ENCODE measurements around the gene JPT2.

JPT2 gene

DNA sequence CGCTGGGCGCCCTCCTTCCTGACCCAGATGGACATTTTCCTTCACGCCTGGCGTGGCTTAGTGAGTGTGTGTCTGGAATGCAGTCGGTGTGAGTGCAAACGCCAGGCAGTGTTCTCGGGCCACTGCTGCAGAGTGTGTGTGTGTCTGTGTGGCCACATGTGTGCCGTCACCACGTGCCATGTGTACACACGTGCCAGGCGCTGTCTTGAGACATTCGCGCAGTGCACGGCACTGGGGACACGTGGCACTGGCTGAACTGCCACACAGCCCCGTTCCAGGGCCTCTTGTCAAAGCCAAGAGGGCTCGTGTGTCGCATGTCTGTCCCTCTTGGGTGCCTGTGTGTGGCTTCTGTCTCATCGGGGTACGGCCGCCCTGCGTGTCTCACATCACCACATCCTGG lies 56.7 kb downstream of the JPT2 start:
- DNase-seq (ENCODE audit: low spot score), result no peak

DNA sequence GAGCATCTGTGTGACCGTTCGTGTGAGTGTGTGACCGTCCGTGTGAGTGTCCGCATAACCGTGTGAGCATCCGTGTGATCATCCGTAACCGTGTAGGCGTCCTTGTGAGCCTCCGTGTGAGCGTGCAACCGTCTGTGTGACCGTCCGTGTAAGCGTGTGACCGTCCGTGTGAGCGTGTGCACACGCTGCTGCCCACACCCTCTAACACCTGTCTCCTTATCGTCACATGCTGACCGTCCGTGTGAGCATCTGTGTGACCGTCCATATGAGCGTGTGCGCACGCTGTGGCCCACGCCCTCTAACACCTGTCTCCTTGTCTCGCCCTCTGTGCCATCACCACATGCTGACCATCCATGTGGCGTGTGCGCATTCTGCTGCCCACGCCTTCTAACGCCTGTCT lies 62.2 kb downstream of the JPT2 start:
- DNase-seq (ENCODE audit: low spot score), result no peak

DNA sequence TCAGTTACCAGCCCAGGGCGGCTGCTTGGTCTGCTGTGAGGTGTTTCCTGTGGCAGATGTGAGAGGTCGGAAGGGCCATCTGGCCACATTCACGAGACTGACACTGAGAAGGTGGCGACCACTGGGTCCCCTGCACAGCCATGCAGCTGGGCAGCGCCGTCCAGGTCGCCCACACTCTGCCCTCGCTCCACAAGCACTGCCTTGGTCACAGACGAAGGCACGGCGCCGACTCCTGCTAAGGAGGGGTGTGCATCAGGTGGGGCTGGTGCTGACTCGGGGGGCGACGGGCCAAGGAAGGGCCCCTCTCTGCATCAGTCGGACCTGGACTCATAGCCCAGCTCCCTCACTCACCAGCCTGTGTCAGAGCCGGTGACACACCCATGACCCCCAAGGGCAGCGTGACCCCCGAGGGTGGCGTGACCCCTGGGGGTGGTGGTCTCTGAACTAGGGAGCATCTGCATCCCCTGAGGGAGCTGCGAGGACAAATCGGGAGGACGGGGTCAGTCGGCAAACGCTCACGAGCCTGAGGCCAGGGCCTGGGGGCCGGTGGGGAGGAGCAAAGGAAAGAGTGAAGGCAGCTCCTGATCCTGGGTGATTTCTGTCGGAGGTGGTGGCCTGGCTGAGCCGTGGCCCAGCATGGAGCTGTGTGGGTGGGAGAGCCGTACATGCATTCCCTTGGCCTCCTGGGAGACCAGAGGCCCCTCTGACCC lies 62.9 kb downstream of the JPT2 start:
- no peak for DNase-seq (ENCODE audit: low spot score)

DNA sequence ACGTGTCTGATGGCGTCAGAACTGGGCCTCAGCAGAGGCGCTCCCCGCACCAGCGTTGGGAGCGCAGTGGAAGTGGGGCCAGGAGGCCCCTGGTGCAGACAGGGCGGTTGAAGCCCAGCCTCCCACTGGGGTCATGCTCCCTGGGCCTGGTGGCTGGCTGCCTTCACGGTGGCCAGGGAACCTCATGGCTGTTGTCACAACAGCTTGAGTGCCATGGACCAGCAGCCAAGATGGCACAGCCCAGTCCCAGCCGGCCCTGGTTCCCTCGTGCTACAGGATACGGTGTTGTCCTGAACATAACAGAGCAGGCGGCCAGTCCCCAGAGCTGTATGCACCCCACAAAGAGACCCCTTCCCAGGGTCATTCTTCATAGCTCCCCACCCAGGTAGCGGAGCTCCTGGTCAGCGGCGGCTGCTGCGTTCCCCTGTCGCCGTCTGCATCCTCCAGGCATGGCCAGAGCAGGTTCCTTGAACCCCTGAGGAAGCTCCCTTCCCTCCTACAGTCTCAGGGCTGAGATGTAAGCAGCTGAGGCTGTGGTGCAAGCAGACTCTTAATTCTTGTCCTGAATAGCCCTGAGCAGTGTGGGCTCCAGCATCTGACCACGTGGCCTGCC lies 63.6 kb downstream of the JPT2 start:
- no peak for DNase-seq (ENCODE audit: low spot score)

DNA sequence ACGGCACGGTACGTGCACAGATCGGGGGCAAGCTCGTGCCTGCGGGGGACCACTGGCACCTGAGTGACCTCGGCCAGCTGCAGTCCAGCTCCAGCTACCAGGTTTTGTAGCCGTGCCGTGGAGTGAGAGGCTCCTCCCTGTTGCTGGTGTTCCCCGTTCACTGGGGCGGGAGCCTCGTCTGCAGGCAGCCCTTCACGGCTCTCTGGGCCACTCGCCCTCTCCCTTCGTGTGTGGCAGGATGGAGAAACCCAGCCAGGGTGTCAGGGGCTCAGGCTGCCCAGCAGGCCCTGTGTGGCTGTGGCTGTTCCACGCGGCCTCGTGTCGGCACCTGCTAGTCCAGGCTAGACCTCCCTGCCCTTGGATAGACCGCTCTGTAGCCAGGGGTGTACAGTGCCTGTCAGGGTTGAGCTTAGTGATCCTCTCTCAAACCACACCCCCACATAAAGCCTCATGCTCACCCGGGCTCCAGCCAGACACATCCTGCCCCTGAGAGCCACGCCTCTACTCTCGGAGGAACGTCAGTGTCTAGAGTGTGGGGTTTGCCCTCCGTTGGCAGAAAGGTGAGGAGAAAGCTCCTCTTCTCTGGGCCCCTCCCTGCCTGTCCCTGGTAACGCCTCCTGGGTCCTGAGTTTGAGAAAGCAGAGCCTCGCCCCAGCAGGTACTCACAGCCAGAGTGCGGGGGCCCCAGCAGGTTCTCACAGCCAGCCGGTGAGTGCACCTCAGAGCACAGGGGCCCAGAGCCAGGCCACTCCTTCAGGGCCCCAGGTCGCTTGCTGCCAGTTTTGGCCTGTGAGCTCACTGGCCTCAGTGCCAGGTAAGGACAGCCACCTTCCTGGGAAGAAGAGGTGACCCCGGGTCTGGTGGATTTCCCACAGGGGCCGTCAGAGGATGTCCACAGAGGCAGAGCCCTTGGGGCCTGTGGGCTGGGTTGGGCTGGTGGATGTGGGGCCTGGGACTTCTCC lies 65.6 kb downstream of the JPT2 start:
- DNase-seq (ENCODE audit: low spot score), result no peak

DNA sequence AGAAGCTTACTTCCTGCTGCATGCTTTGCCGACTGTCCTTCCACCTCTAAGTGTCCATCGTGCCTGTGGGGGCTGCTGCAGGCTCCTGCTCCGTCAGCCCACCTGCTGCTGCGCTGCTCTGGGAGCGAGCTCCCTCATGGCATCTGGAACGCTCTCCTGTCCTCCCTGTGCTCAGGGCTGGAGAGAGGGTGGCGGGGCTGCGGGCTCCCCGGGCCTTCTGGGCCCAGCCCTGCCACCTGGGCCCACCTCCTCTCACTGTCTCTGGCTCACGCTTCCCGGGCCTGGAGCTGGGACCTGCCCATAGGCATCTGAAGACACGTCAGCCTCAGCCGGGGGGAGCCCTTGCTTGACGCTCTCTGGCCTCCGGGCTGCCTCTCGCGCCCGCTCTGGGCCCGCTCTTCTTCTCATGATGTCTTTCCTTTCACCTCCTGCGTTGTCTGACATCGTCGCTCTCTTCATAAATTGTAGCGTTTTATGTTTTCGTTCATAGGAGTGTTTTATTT lies 66.3 kb downstream of the JPT2 start:
- DNase-seq (ENCODE audit: low spot score), result no peak

DNA sequence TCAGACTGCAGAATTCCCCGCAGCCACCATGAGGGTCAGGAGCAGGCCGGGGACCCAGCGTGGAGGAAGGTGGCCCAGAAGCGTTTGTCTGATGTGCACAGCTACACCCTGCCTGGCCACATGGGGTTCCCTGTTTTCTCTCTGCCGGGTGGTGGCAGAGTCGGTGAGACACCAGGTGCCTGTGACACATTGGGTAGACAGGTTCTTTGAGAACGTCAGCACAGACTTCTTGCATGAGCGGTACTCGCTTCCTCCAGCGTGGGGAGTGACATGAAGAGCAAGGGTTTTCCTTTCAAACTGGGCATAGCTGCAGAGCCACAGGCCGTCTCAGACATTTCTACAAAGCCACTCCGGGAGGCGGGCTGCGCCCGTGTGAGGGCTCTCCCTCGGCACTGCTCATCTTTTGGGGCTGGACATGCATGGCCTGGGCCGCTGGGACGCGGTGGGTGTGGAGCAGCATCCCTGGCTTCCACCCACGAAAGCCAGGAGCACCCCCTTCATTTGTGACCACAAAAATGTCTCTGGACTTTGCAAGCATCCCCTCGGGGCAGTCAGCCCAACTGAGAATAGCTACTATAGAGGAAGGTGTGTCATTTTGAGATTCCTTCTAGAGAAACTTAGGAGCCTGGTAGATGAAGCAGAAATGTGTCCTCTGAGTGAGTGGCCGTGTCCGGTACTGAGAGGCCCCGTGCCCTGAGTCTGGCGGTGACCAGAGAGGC lies 67.3 kb downstream of the JPT2 start:
- DNase-seq (ENCODE audit: low spot score), result no peak

DNA sequence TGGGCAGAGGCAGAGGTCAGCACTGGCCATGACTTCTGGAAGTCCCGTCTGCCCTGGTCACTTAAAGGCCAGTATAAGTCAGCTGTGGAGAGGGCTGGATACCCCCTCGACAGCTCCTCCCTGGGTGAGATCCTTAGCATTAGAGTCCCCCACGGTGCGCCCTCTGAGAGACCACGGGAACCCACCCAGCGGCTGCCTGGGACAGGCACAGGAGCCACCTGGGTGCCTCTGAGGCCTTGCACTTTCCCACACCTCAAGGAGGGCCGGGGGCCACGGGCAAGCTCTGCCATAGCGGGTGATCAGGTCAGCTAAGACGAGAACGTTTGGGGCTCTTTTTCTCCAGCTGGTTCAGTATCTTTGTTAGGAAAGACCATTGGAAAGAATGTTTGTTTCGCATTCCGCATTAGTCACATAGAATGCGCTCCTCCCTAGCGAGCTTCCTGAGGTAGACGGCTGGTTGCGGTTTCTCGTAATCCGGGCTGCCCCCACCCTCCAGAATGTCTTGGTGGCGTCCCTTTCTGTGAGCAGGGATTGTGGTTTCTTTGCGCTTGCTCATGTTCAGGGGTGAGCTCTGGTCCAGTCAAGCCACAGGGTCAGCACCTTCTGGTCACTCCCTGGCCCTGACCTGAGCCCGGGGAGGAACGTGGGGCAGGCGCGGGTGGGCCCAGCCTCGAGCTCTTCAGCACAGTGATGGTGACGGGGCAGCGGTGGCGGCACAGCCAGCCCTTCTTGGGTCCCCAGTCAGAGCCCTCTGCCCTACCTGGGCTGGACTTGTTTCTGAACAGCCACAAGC lies 68.0 kb downstream of the JPT2 start:
- no peak for DNase-seq (ENCODE audit: low spot score)

DNA sequence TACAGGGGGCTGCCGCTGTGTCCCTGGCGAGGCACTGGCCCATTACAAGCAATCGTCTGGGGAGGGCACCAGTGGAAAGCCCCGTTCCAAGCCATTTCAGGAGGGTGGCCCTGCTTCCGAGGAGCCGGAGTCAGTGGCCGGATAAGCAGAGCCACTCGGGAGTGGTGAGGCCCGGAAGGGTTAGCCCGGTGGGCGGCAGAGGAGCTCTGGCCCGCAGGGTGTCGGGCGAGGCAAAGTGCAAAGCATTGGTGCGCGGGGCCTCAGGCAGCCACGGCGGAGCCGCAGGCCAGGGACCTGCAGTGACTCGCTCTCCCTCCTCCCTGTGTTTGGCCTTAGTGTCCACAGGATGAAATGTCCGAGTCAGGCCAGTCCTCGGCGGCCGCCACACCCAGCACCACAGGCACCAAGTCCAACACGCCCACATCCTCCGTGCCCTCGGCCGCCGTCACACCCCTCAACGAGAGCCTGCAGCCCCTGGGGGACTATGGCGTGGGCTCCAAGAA lies 68.7 kb downstream of the JPT2 start:
- no peak for DNase-seq (ENCODE audit: low spot score)

DNA sequence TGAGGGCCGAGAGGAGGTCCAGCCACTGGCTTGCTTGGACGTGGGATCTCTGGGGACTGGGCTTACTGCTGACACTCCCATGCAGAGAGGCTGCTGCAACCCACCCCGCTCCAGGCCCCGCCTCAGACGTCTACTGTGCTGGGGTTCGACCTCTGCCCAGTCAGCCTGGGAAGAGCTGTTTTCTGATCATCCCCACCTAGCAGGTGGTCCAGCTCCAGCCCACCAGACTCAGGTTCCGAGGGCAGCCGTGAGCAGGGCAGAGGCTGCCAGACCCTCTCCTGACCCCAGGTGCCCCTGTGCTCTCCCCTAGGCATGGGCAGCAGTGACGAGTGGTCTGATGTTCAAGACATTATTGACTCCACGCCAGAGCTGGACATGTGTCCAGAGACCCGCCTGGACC lies 69.9 kb downstream of the JPT2 start:
- DNase-seq (ENCODE audit: low spot score), result no peak

DNA sequence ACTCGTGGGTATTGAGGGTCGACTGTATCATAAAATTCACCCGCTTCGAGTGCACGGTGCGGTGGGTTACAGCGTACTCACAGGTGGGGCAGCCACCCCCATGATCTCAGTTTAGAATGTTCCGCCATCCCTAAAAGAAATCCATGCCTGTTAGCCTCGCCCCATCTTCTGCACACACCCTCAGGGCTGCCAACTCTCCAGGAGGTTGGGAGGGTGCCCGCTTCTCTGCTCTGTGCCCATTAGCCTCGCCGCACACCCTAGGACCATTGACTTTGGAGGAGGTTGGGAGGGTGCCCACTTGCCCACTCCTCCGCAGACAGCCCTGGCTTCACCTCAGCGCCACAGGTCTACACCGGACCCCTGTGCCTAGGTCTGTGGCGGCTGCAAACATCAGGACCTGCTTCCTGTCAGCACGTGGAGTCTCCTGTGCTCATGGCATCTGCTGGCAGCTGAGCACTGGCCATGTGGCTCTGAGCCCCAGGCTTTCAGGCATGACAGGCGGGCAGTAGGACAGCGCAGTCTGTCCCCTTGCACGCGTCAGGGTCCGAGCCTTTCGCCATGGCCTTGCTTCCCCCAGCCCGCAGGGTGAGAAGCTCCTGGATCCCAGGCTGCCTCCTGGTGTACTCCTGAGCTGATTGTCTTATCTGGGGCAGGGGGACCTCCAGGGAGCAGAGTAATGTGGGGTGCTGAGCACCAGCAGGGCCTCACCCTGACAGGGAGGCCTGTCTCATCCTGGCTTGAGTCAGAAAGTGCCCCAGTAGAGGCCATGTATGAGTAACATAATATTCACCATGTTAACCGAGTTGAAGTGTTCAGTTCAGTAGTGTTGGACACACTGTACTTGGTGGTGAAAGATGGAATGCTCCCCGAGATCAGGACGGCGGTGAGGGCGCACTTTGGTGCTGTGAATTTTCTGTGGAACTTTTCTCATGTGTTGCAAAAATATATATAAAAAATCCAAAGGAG lies 71.4 kb downstream of the JPT2 start:
- DNase-seq (ENCODE audit: low spot score), result no peak
